H9 (cell line): ENCODE measurements around the gene GHR. TPM values are rescaled to one million over a fixed set of nuclear protein-coding genes. Genes with fewer than 3 reads are reported as not detected.

ENCODE experiments used
- DNase-seq: peaks from one replicate; pipeline ENCODE4 v3.0.0-alpha.2; 2017
- H2AFZ ChIP-seq: one replicate; pipeline ENCODE4 v1.6.1; 2013; ENCODE audit warnings: mild to moderate bottlenecking, low read length, control low read depth, moderate library complexity
- H2AK5ac ChIP-seq: 2 replicates; pipeline ENCODE4 v1.6.1; 2013; ENCODE audit warnings: low read length, control low read depth, mixed read lengths; ENCODE audit not compliant: insufficient read length
- H2BK120ac ChIP-seq: one replicate; pipeline ENCODE4 v1.6.1; 2013; ENCODE audit warnings: low read depth, mild to moderate bottlenecking, low read length, control low read depth, inconsistent platforms; ENCODE audit not compliant: poor library complexity, severe bottlenecking
- H2BK12ac ChIP-seq: 2 replicates; pipeline ENCODE4 v1.6.1; 2013; ENCODE audit warnings: low read length, control low read depth, mixed read lengths, low read depth; ENCODE audit not compliant: insufficient read length
- H2BK15ac ChIP-seq: 2 replicates; pipeline ENCODE4 v1.6.1; 2013; ENCODE audit warnings: low read depth, low read length, control low read depth
- H2BK20ac ChIP-seq: one replicate; pipeline ENCODE4 v1.6.1; 2013; ENCODE audit warnings: low read depth, mild to moderate bottlenecking, low read length, control low read depth, inconsistent platforms; ENCODE audit not compliant: poor library complexity, severe bottlenecking
- H2BK5ac ChIP-seq: 2 replicates; pipeline ENCODE4 v1.6.1; 2013; ENCODE audit warnings: low read length, control low read depth, mixed read lengths; ENCODE audit not compliant: insufficient read length
- H3K14ac ChIP-seq: 2 replicates; pipeline ENCODE4 v1.6.1; 2013; ENCODE audit warnings: low read length, control low read depth; ENCODE audit not compliant: insufficient read depth
- H3K18ac ChIP-seq: 2 replicates; pipeline ENCODE4 v1.6.1; 2013; ENCODE audit warnings: low read depth, mild to moderate bottlenecking, mixed read lengths, low read length, control low read depth; ENCODE audit not compliant: insufficient read length
- H3K23ac ChIP-seq: 2 replicates; pipeline ENCODE4 v1.6.1; 2013; ENCODE audit warnings: low read length, control low read depth, mixed read lengths, low read depth; ENCODE audit not compliant: insufficient read length
- H3K23me2 ChIP-seq: 2 replicates; pipeline ENCODE4 v1.6.1; 2013; ENCODE audit warnings: low read depth, mild to moderate bottlenecking, mixed read lengths, low read length, control low read depth; ENCODE audit not compliant: insufficient read length, poor library complexity, severe bottlenecking
- H3K27ac ChIP-seq: 2 replicates; pipeline ENCODE4 v1.5.1; 2013; ENCODE audit warnings: low read length, control low read depth, mixed read lengths, low read depth; ENCODE audit not compliant: insufficient read length
- H3K27me3 ChIP-seq: 2 replicates; pipeline ENCODE4 v1.6.1; 2013; ENCODE audit warnings: low read length, control low read depth, inconsistent platforms; ENCODE audit not compliant: insufficient read depth
- H3K4ac ChIP-seq: 2 replicates; pipeline ENCODE4 v1.6.1; 2013; ENCODE audit warnings: low read depth, mild to moderate bottlenecking, control low read depth, inconsistent platforms, low read length, moderate library complexity
- H3K4me1 ChIP-seq: 2 replicates; pipeline ENCODE4 v1.6.1; 2013; ENCODE audit warnings: low read length, control low read depth, inconsistent platforms; ENCODE audit not compliant: insufficient read depth
- H3K4me2 ChIP-seq: 2 replicates; pipeline ENCODE4 v1.6.1; 2013; ENCODE audit warnings: low read length, control low read depth, mixed read lengths; ENCODE audit not compliant: insufficient read length, insufficient read depth
- H3K56ac ChIP-seq: 2 replicates; pipeline ENCODE4 v1.6.1; 2013; ENCODE audit warnings: low read depth, mild to moderate bottlenecking, mixed read lengths, low read length, control low read depth; ENCODE audit not compliant: insufficient read length
- H3K79me1 ChIP-seq: 2 replicates; pipeline ENCODE4 v1.6.1; 2013; ENCODE audit warnings: low read depth, mild to moderate bottlenecking, moderate library complexity, low read length, control low read depth, inconsistent platforms; ENCODE audit not compliant: insufficient read depth, poor library complexity, severe bottlenecking
- H3K79me2 ChIP-seq: 2 replicates; pipeline ENCODE4 v1.6.1; 2013; ENCODE audit warnings: low read length, control low read depth, inconsistent platforms; ENCODE audit not compliant: insufficient read depth
- H3K9ac ChIP-seq: 2 replicates; pipeline ENCODE4 v1.6.1; 2013; ENCODE audit warnings: low read length, control low read depth, mixed read lengths; ENCODE audit not compliant: insufficient read length; ENCODE audit errors: extremely low read depth
- H3K9me3 ChIP-seq: one replicate; pipeline ENCODE4 v1.6.1; 2013; ENCODE audit warnings: low read depth, low read length, inconsistent platforms; ENCODE audit not compliant: control insufficient read depth
- H3T11ph ChIP-seq: one replicate; pipeline ENCODE4 v1.6.1; 2013; ENCODE audit warnings: mild to moderate bottlenecking, low read length, control low read depth, inconsistent platforms
- H4K20me1 ChIP-seq: one replicate; pipeline ENCODE4 v1.6.1; 2013; ENCODE audit not compliant: control insufficient read depth, insufficient read length, insufficient read depth
- H4K5ac ChIP-seq: 2 replicates; pipeline ENCODE4 v1.6.1; 2013; ENCODE audit warnings: low read depth, mild to moderate bottlenecking, mixed read lengths, low read length, control low read depth; ENCODE audit not compliant: insufficient read length
- H4K8ac ChIP-seq: replicated peaks from 2 replicates; pipeline ENCODE4 v1.6.1; 2013; ENCODE audit warnings: low read length, control low read depth, mixed read lengths, low read depth; ENCODE audit not compliant: insufficient read length
- H4K91ac ChIP-seq: 2 replicates; pipeline ENCODE4 v1.6.1; 2013; ENCODE audit warnings: low read depth, mild to moderate bottlenecking, moderate library complexity, mixed read lengths, low read length, control low read depth; ENCODE audit not compliant: insufficient read length
- H3K27ac Mint-ChIP-seq, 3 experiments: 2 replicates in 2 of 3; 3 replicates in 1 of 3; pipeline ENCODE4 v1.8.0; 2020 to 2021; ENCODE audit warnings: mixed read lengths in 3 of 3, mild to moderate bottlenecking in 1 of 3, moderate library complexity in 1 of 3
- H3K27me3 Mint-ChIP-seq: 2 replicates; pipeline ENCODE4 v1.8.0; 2021; ENCODE audit warnings: low read depth, mild to moderate bottlenecking, moderate library complexity, mixed read lengths
- H3K36me3 Mint-ChIP-seq, 3 experiments: 2 replicates in 2 of 3; 3 replicates in 1 of 3; pipeline ENCODE4 v1.8.0; 2020 to 2021; ENCODE audit warnings: low read depth in 3 of 3, mixed read lengths in 3 of 3; ENCODE audit not compliant: insufficient read depth in 1 of 3
- H3K4me1 Mint-ChIP-seq, 2 experiments: 2 replicates each; pipeline ENCODE4 v1.8.0; 2020; ENCODE audit warnings: mixed read lengths in 2 of 2
- H3K4me3 Mint-ChIP-seq, 2 experiments: 2 replicates in 1 of 2; 3 replicates in 1 of 2; pipeline ENCODE4 v1.8.0; 2020 to 2021; ENCODE audit warnings: mild to moderate bottlenecking in 2 of 2, mixed read lengths in 2 of 2, moderate library complexity in 1 of 2
- H3K9me3 Mint-ChIP-seq, 2 experiments: 2 replicates in 1 of 2; 3 replicates in 1 of 2; pipeline ENCODE4 v1.8.0; 2020; ENCODE audit warnings: mild to moderate bottlenecking in 2 of 2, mixed read lengths in 2 of 2, moderate library complexity in 1 of 2
- WGBS: extraction: QIAGEN DNeasy Blood & Tissue Kit; methylation state at CpG from one replicate; pipeline ENCODE4 v1.1.7; 2013; ENCODE audit warnings: missing lambda C conversion rate, low lambda C conversion rate, mixed read lengths; ENCODE audit not compliant: insufficient read length; ENCODE audit errors: extremely low coverage; 5-methylcytosine and 5-hydroxymethylcytosine counted together
- total RNA-seq: library from RNA; stranded (reverse); gene quantifications from 2 replicates; pipeline ENCODE4 v1.2.1, GENCODE V29; 2021
- TF ChIP-seq, protein P1 (sequence below): fragments of 200-600 bp; sonication (generic); conservative IDR thresholded peaks from 3 replicates; pipeline ENCODE4 v1.8.0; 2021; ENCODE audit warnings: antibody characterized with exemption, mild to moderate bottlenecking

The GHR gene
- total RNA-seq, 1 experiment from 2014 or later: 0.20 TPM

- Mint-ChIP-seq H3K36me3 (no peaks in the 10 kb centered on the region), H3K4me1 (peaks cover 0 to 3% of the 10 kb centered on the region in 2 experiments; a peak in 1 of 4 replicates), H3K27ac (no peak overlapping the region), H3K27me3 (no peaks in the 10 kb centered on the region), H3K9me3 (no peaks in the 10 kb centered on the region), H3K4me3 (no peak overlapping the region)
- Histone ChIP-seq H2BK20ac (no peak overlapping the region), H3K9me3 (no peaks in the 10 kb centered on the region), H3K27me3 (no peaks in the 10 kb centered on the region), H3K4ac (no peak overlapping the region), H3T11ph (no peak overlapping the region), H3K4me2 (no peak overlapping the region), H2BK120ac (no peak overlapping the region), H4K20me1 (no peaks in the 10 kb centered on the region), H4K5ac (no peak overlapping the region), H2AFZ (no peak overlapping the region), H3K23me2 (no peaks in the 10 kb centered on the region), H3K79me2 (no peaks in the 10 kb centered on the region), H2BK15ac (no peak overlapping the region), H3K23ac (no peak overlapping the region), H3K79me1 (no peaks in the 10 kb centered on the region), H3K27ac (no peak overlapping the region), H4K8ac (no peak overlapping the region), H2AK5ac (no peak overlapping the region), H3K56ac (no peak overlapping the region), H2BK12ac (no peak overlapping the region), H3K4me1 (no peaks in the 10 kb centered on the region; the same call in 1 of the 2 replicates), H3K14ac (no peak overlapping the region), H2BK5ac (no peak overlapping the region), H3K9ac (no peak overlapping the region), H3K18ac (no peak overlapping the region), H4K91ac (no peak overlapping the region)
- TF ChIP-seq, protein P1, sequence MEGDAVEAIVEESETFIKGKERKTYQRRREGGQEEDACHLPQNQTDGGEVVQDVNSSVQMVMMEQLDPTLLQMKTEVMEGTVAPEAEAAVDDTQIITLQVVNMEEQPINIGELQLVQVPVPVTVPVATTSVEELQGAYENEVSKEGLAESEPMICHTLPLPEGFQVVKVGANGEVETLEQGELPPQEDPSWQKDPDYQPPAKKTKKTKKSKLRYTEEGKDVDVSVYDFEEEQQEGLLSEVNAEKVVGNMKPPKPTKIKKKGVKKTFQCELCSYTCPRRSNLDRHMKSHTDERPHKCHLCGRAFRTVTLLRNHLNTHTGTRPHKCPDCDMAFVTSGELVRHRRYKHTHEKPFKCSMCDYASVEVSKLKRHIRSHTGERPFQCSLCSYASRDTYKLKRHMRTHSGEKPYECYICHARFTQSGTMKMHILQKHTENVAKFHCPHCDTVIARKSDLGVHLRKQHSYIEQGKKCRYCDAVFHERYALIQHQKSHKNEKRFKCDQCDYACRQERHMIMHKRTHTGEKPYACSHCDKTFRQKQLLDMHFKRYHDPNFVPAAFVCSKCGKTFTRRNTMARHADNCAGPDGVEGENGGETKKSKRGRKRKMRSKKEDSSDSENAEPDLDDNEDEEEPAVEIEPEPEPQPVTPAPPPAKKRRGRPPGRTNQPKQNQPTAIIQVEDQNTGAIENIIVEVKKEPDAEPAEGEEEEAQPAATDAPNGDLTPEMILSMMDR: no peak
- WGBS: no CpG with 5 or more reads among the region's 1 CpG
- DNase-seq: no peak
Observed at GRCh38 chr5:42600441-42600840, 177.2 kb downstream of the GHR start.
